K562 (cell line): Measurements from ENCODE around the gene KSR2. TPM values are rescaled to one million over a fixed set of nuclear protein-coding genes. Genes with fewer than 3 reads are reported as not detected.
"Not testable (repeated sequence)": the region's sequence is repeated elsewhere in the genome, so short reads cannot be mapped to it uniquely, and the experiment has no call there.

Source experiments
- ATAC-seq: fragments of 200-7000 bp; cut with Tn5 transposase; 3 replicates; pipeline ENCODE4 v1.9.1; 2020; ENCODE audit warnings: moderate library complexity
- BruUV-seq: library from RNA; stranded (reverse); fragments of 400-500 nt; replicated peaks from 2 replicates; lab custom pipeline; 2021; lab: Mats Ljungman, UMichigan
- CTCF ChIA-PET: fragments of 300-600 bp; formaldehyde crosslinking; extraction: SDS; loops from one replicate; lab custom pipeline; 2021; ENCODE audit warnings: low intra/inter-chr PET ratio; lab: Yijun Ruan, JAX
- POLR2A ChIA-PET: fragments of 300-600, 350-650 bp; sonication (Branson Sonifier 250); formaldehyde crosslinking; extraction: SDS; loops from one replicate; lab custom pipeline; 2021; ENCODE audit warnings: antibody characterized with exemption, inconsistent platforms; lab: Yijun Ruan, JAX
- DNase-seq, 4 experiments: peaks; one replicate each; pipeline versions ENCODE4 v3.0.0 to v3.0.0-alpha.2; 2011 to 2018; ENCODE audit warnings: low spot score in 3 of 4, mixed read lengths in 3 of 4; ENCODE audit errors: extremely low read depth in 1 of 4
- FAIRE-seq: peaks from 2 replicates; lab custom pipeline; 2011; peaks lifted over from hg19 to GRCh38; lab: Jason Lieb, UNC
- H2AFZ ChIP-seq: 2 replicates; pipeline ENCODE4 v1.6.0; 2011; ENCODE audit warnings: low read depth, low read length, control low read depth, inconsistent platforms
- H3K27ac ChIP-seq: fragments of 200-600 bp; 3 replicates; pipeline ENCODE4 v1.8.0; 2011; ENCODE audit warnings: low read depth, mild to moderate bottlenecking, control low read depth, inconsistent platforms, low read length, moderate library complexity, mixed read lengths; ENCODE audit errors: extremely low read depth
- H3K27me3 ChIP-seq, 2 experiments: fragments of 300-600 bp in 1 of 2; 2 replicates in 1 of 2; 3 replicates in 1 of 2; pipeline versions ENCODE4 v1.6.0 to v1.8.0; 2011; ENCODE audit warnings: inconsistent platforms in 2 of 2, low read length in 2 of 2, mild to moderate bottlenecking in 1 of 2, mixed read lengths in 1 of 2, moderate library complexity in 1 of 2; ENCODE audit not compliant: control insufficient read depth in 2 of 2, insufficient read depth in 2 of 2
- H3K36me3 ChIP-seq: fragments of 300-600 bp; 3 replicates; pipeline ENCODE4 v1.8.0; 2011; ENCODE audit warnings: mild to moderate bottlenecking, low read length, inconsistent platforms; ENCODE audit not compliant: control insufficient read depth, insufficient read depth
- H3K4me1 ChIP-seq, 2 experiments: fragments of 200-600 bp in 1 of 2; replicated peaks in 1 of 2; 2 replicates in 1 of 2; 3 replicates in 1 of 2; pipeline versions ENCODE4 v1.5.1 to v1.8.0; 2011; ENCODE audit warnings: inconsistent platforms in 2 of 2, low read length in 2 of 2, mild to moderate bottlenecking in 1 of 2, mixed read lengths in 1 of 2, moderate library complexity in 1 of 2; ENCODE audit not compliant: control insufficient read depth in 2 of 2, insufficient read depth in 2 of 2
- H3K4me2 ChIP-seq: 2 replicates; pipeline ENCODE4 v1.6.1; 2011; ENCODE audit warnings: low read length, control low read depth, inconsistent platforms, mixed read lengths; ENCODE audit not compliant: insufficient read depth
- H3K4me3 ChIP-seq: fragments of 200-600 bp; sonication (generic), shearing (Covaris generic); 2 replicates; pipeline ENCODE4 v1.5.1; 2016; ENCODE audit warnings: control low read depth, inconsistent platforms
- H3K79me2 ChIP-seq: fragments of 200-600 bp; 3 replicates; pipeline ENCODE4 v1.8.0; 2011; ENCODE audit warnings: low read length, inconsistent platforms; ENCODE audit not compliant: control insufficient read depth, insufficient read depth
- H3K9ac ChIP-seq, 2 experiments: 2 replicates each; pipeline versions ENCODE4 v1.6.0 to v1.6.1; 2011; ENCODE audit warnings: low read depth in 2 of 2, low read length in 2 of 2, control low read depth in 1 of 2, inconsistent platforms in 1 of 2, mild to moderate bottlenecking in 1 of 2, mixed read lengths in 1 of 2; ENCODE audit not compliant: insufficient read depth in 1 of 2
- H3K9me1 ChIP-seq: one replicate; pipeline ENCODE4 v1.6.0; 2011; ENCODE audit warnings: inconsistent platforms, mild to moderate bottlenecking, low read length, moderate library complexity; ENCODE audit not compliant: control insufficient read depth, insufficient read depth
- H3K9me3 ChIP-seq: replicated peaks from 2 replicates; pipeline ENCODE4 v1.5.1; 2011; ENCODE audit warnings: low read depth, low read length, inconsistent platforms; ENCODE audit not compliant: control insufficient read depth, insufficient read depth
- H4K20me1 ChIP-seq: replicated peaks from 2 replicates; pipeline ENCODE4 v1.6.1; 2011; ENCODE audit warnings: low read length, inconsistent platforms, mixed read lengths; ENCODE audit not compliant: control insufficient read depth, insufficient read depth
- FOS ChIP-seq: IDR thresholded peaks from 3 replicates; pipeline ENCODE4 v1.6.1; 2011; ENCODE audit not compliant: insufficient read length; ENCODE audit errors: extremely low read depth
- ILF3 ChIP-seq: fragments of 450-650 bp; IDR thresholded peaks from 2 replicates; pipeline ENCODE4 v1.6.1; 2018; ENCODE audit warnings: antibody characterized with exemption, mild to moderate bottlenecking, moderate library complexity, borderline replicate concordance
- MAFF ChIP-seq: IDR thresholded peaks from 2 replicates; pipeline ENCODE4 v1.6.1; 2012; ENCODE audit warnings: low read length, improper control_type of control experiment
- ZNF316 ChIP-seq: fragments of 450-650 bp; IDR thresholded peaks from 2 replicates; pipeline ENCODE4 v1.6.1; 2016
- WGBS: fragments of 100-300 bp; shearing (Covaris generic); methylation state at CpG from one replicate; pipeline ENCODE4 v1.1.6; 2016; ENCODE audit warnings: low coverage, mixed read lengths; ENCODE audit not compliant: insufficient coverage; ENCODE audit errors: missing lambda C conversion rate; 5-methylcytosine and 5-hydroxymethylcytosine counted together
- in situ Hi-C: fragments of 300-500 bp; cut with MboI; formaldehyde crosslinking; loops from 4 replicates; pipeline ENCODE4 v1.15.0; 2018; ENCODE audit warnings: inconsistent platforms, mixed read lengths
- intact Hi-C: fragments of 100-400 bp; cut with micrococcal nuclease; formaldehyde crosslinking; loops from 2 replicates; pipeline ENCODE4 v1.14.2; 2022
- polyA plus RNA-seq, 8 experiments: library from polyadenylated mRNA; depleted of rRNA in 4 of 8; stranded (reverse) in 5 of 8; unstranded in 3 of 8; fragments of >200 nt; fragmentation: Nextera tagmentation in 2 of 8; fragmentation: Illumina TruSeq in 1 of 8; extraction: Ambion mirVana in 2 of 8; extraction: Trizol in 1 of 8; gene quantifications; 2 replicates each; pipeline versions ENCODE4 v1.2.1 to v1.2.3, GENCODE V29; 2011 to 2014; ENCODE audit warnings: inconsistent platforms in 1 of 8, missing spikeins in 1 of 8
- total RNA-seq, 7 experiments: library from RNA; depleted of rRNA in 6 of 7; stranded (reverse); fragments of >200 nt in 6 of 7; fragmentation: Illumina TruSeq in 2 of 7; extraction: Trizol in 2 of 7; gene quantifications; 2 replicates each; pipeline versions ENCODE4 v1.2.1 to v1.2.3, GENCODE V29; 2011 to 2021; ENCODE audit warnings: low replicate concordance in 1 of 7

The KSR2 gene
- total and polyA plus RNA-seq, 9 of the 15 experiments (the other 6 are each of a cell fraction or from before 2014, with no cell fraction given) = not detected

DNA sequence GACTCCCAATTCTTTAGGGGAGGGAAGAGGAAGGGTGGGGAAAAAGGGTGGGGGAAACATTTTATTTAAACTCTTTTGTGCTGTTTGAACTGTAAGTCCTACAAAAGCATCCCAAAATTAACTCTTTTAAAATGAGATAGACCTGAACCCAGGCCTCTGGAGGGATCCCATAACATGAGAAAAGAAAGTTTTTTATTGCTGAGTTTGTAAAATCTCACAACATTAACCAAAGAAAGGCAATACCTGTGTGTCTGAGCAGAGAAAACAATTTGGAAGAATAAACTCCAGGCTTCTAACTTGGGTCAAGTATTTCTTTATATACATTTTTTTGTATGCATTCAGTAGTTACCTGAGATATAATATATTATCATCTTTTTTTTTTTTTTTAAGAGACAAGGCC lies 107.1 kb downstream of the KSR2 start:
- intact Hi-C loops (no loop called here), in situ Hi-C loops (no loop called here)
- H3K4me2 ChIP-seq = no peak overlapping the region
- H3K9me1 ChIP-seq = no peaks in the 10 kb centered on the region
- FAIRE-seq (no peak), DNase-seq (no peak), ATAC-seq (no peak)
- no peaks in the 10 kb centered on the region for H3K9me3 ChIP-seq
- no peaks in the 10 kb centered on the region for H4K20me1 ChIP-seq
- H3K4me3 ChIP-seq = no peak overlapping the region
- H3K27me3 ChIP-seq = peaks cover 6 to 24% of the 10 kb centered on the region in 2 experiments; a peak in 4 of 5 replicates
- ChIA-PET CTCF (no interaction called here), POLR2A (interaction anchor here (0.8 kb wide), 1 partner anchor 41 kb away, joined by 3 read pairs; no protein-coding TSS in a partner anchor)
- no peak overlapping the region for H3K27ac ChIP-seq
- TF ChIP-seq ZNF316 (peak; percentile 58), ILF3 (no peak), FOS (no peak), MAFF (peak; percentile 4; the same call in 1 of the 2 replicates)
- BruUV-seq = no TSS peak
- no peaks in the 10 kb centered on the region for H3K36me3 ChIP-seq
- no peaks in the 10 kb centered on the region for H3K79me2 ChIP-seq
- no peak overlapping the region for H2AFZ ChIP-seq
- no peak overlapping the region for H3K9ac ChIP-seq
- H3K4me1 ChIP-seq = no peaks in the 10 kb centered on the region

DNA sequence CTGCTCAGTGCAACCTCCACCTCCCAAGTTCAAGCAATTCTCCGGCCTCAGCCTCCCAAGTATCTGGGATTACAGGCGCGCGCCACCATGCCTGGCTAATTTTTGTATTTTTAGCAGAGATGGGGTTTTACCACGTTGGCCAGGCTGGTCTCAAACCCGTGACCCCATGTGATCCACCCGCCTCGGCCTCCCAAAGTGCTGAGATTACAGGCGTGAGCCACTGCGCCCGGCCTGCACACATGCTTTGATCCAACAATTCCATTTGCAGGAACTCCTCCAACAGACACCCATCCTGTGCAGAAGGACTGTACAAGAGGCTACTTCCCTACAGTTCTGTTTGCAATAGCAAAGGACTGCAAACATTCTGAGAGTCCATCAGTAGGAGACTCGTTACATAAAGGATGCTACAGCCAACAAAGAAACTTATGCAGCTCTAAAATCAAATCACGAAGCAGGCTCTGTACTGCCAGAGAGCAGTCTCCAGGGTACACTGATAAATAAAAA lies 108.0 kb downstream of the KSR2 start:
- H3K9ac ChIP-seq, H3K4me2 ChIP-seq, H3K36me3 ChIP-seq, H3K9me1 ChIP-seq, FAIRE-seq, BruUV-seq, H3K4me1 ChIP-seq, H3K9me3 ChIP-seq, ATAC-seq, CTCF ChIA-PET, H3K4me3 ChIP-seq, in situ Hi-C loops, POLR2A ChIA-PET, H2AFZ ChIP-seq, H4K20me1 ChIP-seq, H3K27ac ChIP-seq, DNase-seq, H3K79me2 ChIP-seq, intact Hi-C loops: not testable (repeated sequence)
- 0% methylated on average over 13 of the region's 13 CpGs for WGBS
- H3K27me3 ChIP-seq = peaks cover 6 to 25% of the 10 kb centered on the region in 2 experiments; a peak in 4 of 5 replicates
